H9 (cell line): ENCODE data around the gene LAGE3. TPM values are rescaled to one million over a fixed set of nuclear protein-coding genes. Genes with fewer than 3 reads are reported as not detected.

Experiments used
- DNase-seq: peaks from one replicate; pipeline ENCODE4 v3.0.0-alpha.2; 2017
- H2AFZ ChIP-seq: one replicate; pipeline ENCODE4 v1.6.1; 2013; ENCODE audit warnings: mild to moderate bottlenecking, low read length, control low read depth, moderate library complexity
- H2AK5ac ChIP-seq: 2 replicates; pipeline ENCODE4 v1.6.1; 2013; ENCODE audit warnings: low read length, control low read depth, mixed read lengths; ENCODE audit not compliant: insufficient read length
- H2BK120ac ChIP-seq: one replicate; pipeline ENCODE4 v1.6.1; 2013; ENCODE audit warnings: low read depth, mild to moderate bottlenecking, low read length, control low read depth, inconsistent platforms; ENCODE audit not compliant: poor library complexity, severe bottlenecking
- H2BK12ac ChIP-seq: 2 replicates; pipeline ENCODE4 v1.6.1; 2013; ENCODE audit warnings: low read length, control low read depth, mixed read lengths, low read depth; ENCODE audit not compliant: insufficient read length
- H2BK15ac ChIP-seq: 2 replicates; pipeline ENCODE4 v1.6.1; 2013; ENCODE audit warnings: low read depth, low read length, control low read depth
- H2BK20ac ChIP-seq: one replicate; pipeline ENCODE4 v1.6.1; 2013; ENCODE audit warnings: low read depth, mild to moderate bottlenecking, low read length, control low read depth, inconsistent platforms; ENCODE audit not compliant: poor library complexity, severe bottlenecking
- H2BK5ac ChIP-seq: 2 replicates; pipeline ENCODE4 v1.6.1; 2013; ENCODE audit warnings: low read length, control low read depth, mixed read lengths; ENCODE audit not compliant: insufficient read length
- H3K14ac ChIP-seq: 2 replicates; pipeline ENCODE4 v1.6.1; 2013; ENCODE audit warnings: low read length, control low read depth; ENCODE audit not compliant: insufficient read depth
- H3K18ac ChIP-seq: 2 replicates; pipeline ENCODE4 v1.6.1; 2013; ENCODE audit warnings: low read depth, mild to moderate bottlenecking, mixed read lengths, low read length, control low read depth; ENCODE audit not compliant: insufficient read length
- H3K23ac ChIP-seq: 2 replicates; pipeline ENCODE4 v1.6.1; 2013; ENCODE audit warnings: low read length, control low read depth, mixed read lengths, low read depth; ENCODE audit not compliant: insufficient read length
- H3K23me2 ChIP-seq: 2 replicates; pipeline ENCODE4 v1.6.1; 2013; ENCODE audit warnings: low read depth, mild to moderate bottlenecking, mixed read lengths, low read length, control low read depth; ENCODE audit not compliant: insufficient read length, poor library complexity, severe bottlenecking
- H3K27ac ChIP-seq: 2 replicates; pipeline ENCODE4 v1.5.1; 2013; ENCODE audit warnings: low read length, control low read depth, mixed read lengths, low read depth; ENCODE audit not compliant: insufficient read length
- H3K27me3 ChIP-seq: 2 replicates; pipeline ENCODE4 v1.6.1; 2013; ENCODE audit warnings: low read length, control low read depth, inconsistent platforms; ENCODE audit not compliant: insufficient read depth
- H3K4ac ChIP-seq: 2 replicates; pipeline ENCODE4 v1.6.1; 2013; ENCODE audit warnings: low read depth, mild to moderate bottlenecking, control low read depth, inconsistent platforms, low read length, moderate library complexity
- H3K4me1 ChIP-seq: 2 replicates; pipeline ENCODE4 v1.6.1; 2013; ENCODE audit warnings: low read length, control low read depth, inconsistent platforms; ENCODE audit not compliant: insufficient read depth
- H3K4me2 ChIP-seq: 2 replicates; pipeline ENCODE4 v1.6.1; 2013; ENCODE audit warnings: low read length, control low read depth, mixed read lengths; ENCODE audit not compliant: insufficient read length, insufficient read depth
- H3K56ac ChIP-seq: 2 replicates; pipeline ENCODE4 v1.6.1; 2013; ENCODE audit warnings: low read depth, mild to moderate bottlenecking, mixed read lengths, low read length, control low read depth; ENCODE audit not compliant: insufficient read length
- H3K79me1 ChIP-seq: 2 replicates; pipeline ENCODE4 v1.6.1; 2013; ENCODE audit warnings: low read depth, mild to moderate bottlenecking, moderate library complexity, low read length, control low read depth, inconsistent platforms; ENCODE audit not compliant: insufficient read depth, poor library complexity, severe bottlenecking
- H3K79me2 ChIP-seq: 2 replicates; pipeline ENCODE4 v1.6.1; 2013; ENCODE audit warnings: low read length, control low read depth, inconsistent platforms; ENCODE audit not compliant: insufficient read depth
- H3K9ac ChIP-seq: 2 replicates; pipeline ENCODE4 v1.6.1; 2013; ENCODE audit warnings: low read length, control low read depth, mixed read lengths; ENCODE audit not compliant: insufficient read length; ENCODE audit errors: extremely low read depth
- H3K9me3 ChIP-seq: one replicate; pipeline ENCODE4 v1.6.1; 2013; ENCODE audit warnings: low read depth, low read length, inconsistent platforms; ENCODE audit not compliant: control insufficient read depth
- H3T11ph ChIP-seq: one replicate; pipeline ENCODE4 v1.6.1; 2013; ENCODE audit warnings: mild to moderate bottlenecking, low read length, control low read depth, inconsistent platforms
- H4K20me1 ChIP-seq: one replicate; pipeline ENCODE4 v1.6.1; 2013; ENCODE audit not compliant: control insufficient read depth, insufficient read length, insufficient read depth
- H4K5ac ChIP-seq: 2 replicates; pipeline ENCODE4 v1.6.1; 2013; ENCODE audit warnings: low read depth, mild to moderate bottlenecking, mixed read lengths, low read length, control low read depth; ENCODE audit not compliant: insufficient read length
- H4K8ac ChIP-seq: replicated peaks from 2 replicates; pipeline ENCODE4 v1.6.1; 2013; ENCODE audit warnings: low read length, control low read depth, mixed read lengths, low read depth; ENCODE audit not compliant: insufficient read length
- H4K91ac ChIP-seq: 2 replicates; pipeline ENCODE4 v1.6.1; 2013; ENCODE audit warnings: low read depth, mild to moderate bottlenecking, moderate library complexity, mixed read lengths, low read length, control low read depth; ENCODE audit not compliant: insufficient read length
- H3K27ac Mint-ChIP-seq, 3 experiments: 2 replicates in 2 of 3; 3 replicates in 1 of 3; pipeline ENCODE4 v1.8.0; 2020 to 2021; ENCODE audit warnings: mixed read lengths in 3 of 3, mild to moderate bottlenecking in 1 of 3, moderate library complexity in 1 of 3
- H3K27me3 Mint-ChIP-seq: 2 replicates; pipeline ENCODE4 v1.8.0; 2021; ENCODE audit warnings: low read depth, mild to moderate bottlenecking, moderate library complexity, mixed read lengths
- H3K36me3 Mint-ChIP-seq, 3 experiments: 2 replicates in 2 of 3; 3 replicates in 1 of 3; pipeline ENCODE4 v1.8.0; 2020 to 2021; ENCODE audit warnings: low read depth in 3 of 3, mixed read lengths in 3 of 3; ENCODE audit not compliant: insufficient read depth in 1 of 3
- H3K4me1 Mint-ChIP-seq, 2 experiments: 2 replicates each; pipeline ENCODE4 v1.8.0; 2020; ENCODE audit warnings: mixed read lengths in 2 of 2
- H3K4me3 Mint-ChIP-seq, 2 experiments: 2 replicates in 1 of 2; 3 replicates in 1 of 2; pipeline ENCODE4 v1.8.0; 2020 to 2021; ENCODE audit warnings: mild to moderate bottlenecking in 2 of 2, mixed read lengths in 2 of 2, moderate library complexity in 1 of 2
- H3K9me3 Mint-ChIP-seq, 2 experiments: 2 replicates in 1 of 2; 3 replicates in 1 of 2; pipeline ENCODE4 v1.8.0; 2020; ENCODE audit warnings: mild to moderate bottlenecking in 2 of 2, mixed read lengths in 2 of 2, moderate library complexity in 1 of 2
- CTCF ChIP-seq: fragments of 200-600 bp; sonication (generic); conservative IDR thresholded peaks from 3 replicates; pipeline ENCODE4 v1.8.0; 2021; ENCODE audit warnings: antibody characterized with exemption, mild to moderate bottlenecking
- WGBS: extraction: QIAGEN DNeasy Blood & Tissue Kit; methylation state at CpG from one replicate; pipeline ENCODE4 v1.1.7; 2013; ENCODE audit warnings: missing lambda C conversion rate, low lambda C conversion rate, mixed read lengths; ENCODE audit not compliant: insufficient read length; ENCODE audit errors: extremely low coverage; 5-methylcytosine and 5-hydroxymethylcytosine counted together
- total RNA-seq: library from RNA; stranded (reverse); gene quantifications from 2 replicates; pipeline ENCODE4 v1.2.1, GENCODE V29; 2021

Gene LAGE3
- total RNA-seq, 1 experiment from 2014 or later: 32.5 TPM

DNA sequence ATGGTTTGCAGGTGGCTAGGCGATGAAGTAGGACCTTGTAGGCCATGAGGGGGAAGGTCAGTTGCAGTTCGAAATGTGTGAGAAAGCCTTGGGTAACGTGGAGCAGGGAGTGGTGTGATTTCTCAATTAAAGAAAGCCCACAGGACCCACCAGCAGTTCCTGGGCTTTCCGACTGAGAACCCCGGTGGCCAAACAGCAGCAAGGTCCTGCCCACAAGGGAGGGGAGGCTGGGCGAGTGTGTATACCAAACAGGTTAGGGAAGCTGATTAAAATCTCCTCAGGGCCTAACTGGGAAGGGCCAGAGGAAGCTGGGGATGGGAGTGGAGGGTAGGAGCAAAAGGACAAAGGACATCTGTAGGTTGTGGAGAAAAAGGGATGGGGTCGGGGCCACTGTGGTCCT, 48.2 kb downstream of the LAGE3 start:
- no peak overlapping the region for H3K4ac ChIP-seq
- H2BK5ac ChIP-seq: no peak overlapping the region
- H4K20me1 ChIP-seq: no peaks in the 10 kb centered on the region
- no peak overlapping the region for H3K27ac ChIP-seq
- H4K5ac ChIP-seq: no peak overlapping the region
- H2BK120ac ChIP-seq: no peak overlapping the region
- no peaks in the 10 kb centered on the region for H3K79me1 ChIP-seq
- H3K9ac ChIP-seq: no peak overlapping the region
- H2AFZ ChIP-seq: no peak overlapping the region
- H3K14ac ChIP-seq: no peak overlapping the region
- H4K8ac ChIP-seq: no peak overlapping the region
- peaks cover 39% of the 10 kb centered on the region for H3K9me3 ChIP-seq
- TF ChIP-seq CTCF: no peak
- peaks cover 15 to 50% (median 39%) of the 10 kb centered on the region in 3 experiments for H3K36me3 Mint-ChIP-seq
- no peaks in the 10 kb centered on the region for H3K4me1 ChIP-seq
- no CpG with 5 or more reads among the region's 7 CpGs for WGBS
- no peak overlapping the region for H2AK5ac ChIP-seq
- peak overlapping the region in 1 of 3 experiments; percentile 30; a peak in 2 of 7 replicates for H3K27ac Mint-ChIP-seq
- no peaks in the 10 kb centered on the region for H3K27me3 ChIP-seq
- H3K9me3 Mint-ChIP-seq: peaks cover 72 to 82% of the 10 kb centered on the region in 2 experiments
- peaks cover 7 to 22% of the 10 kb centered on the region in 2 experiments for H3K4me1 Mint-ChIP-seq
- no peaks in the 10 kb centered on the region for H3K79me2 ChIP-seq
- H4K91ac ChIP-seq: no peak overlapping the region
- no peak overlapping the region for H3T11ph ChIP-seq
- no peak for DNase-seq
- H3K4me3 Mint-ChIP-seq: peak overlapping the region; percentile 5 to 53; a peak in 3 of 5 replicates
- no peak overlapping the region for H3K4me2 ChIP-seq
- no peak overlapping the region for H3K56ac ChIP-seq
- no peak overlapping the region for H3K23ac ChIP-seq
- no peak overlapping the region for H2BK12ac ChIP-seq
- H2BK15ac ChIP-seq: no peak overlapping the region
- H3K27me3 Mint-ChIP-seq: no peaks in the 10 kb centered on the region
- no peaks in the 10 kb centered on the region for H3K23me2 ChIP-seq
- no peak overlapping the region for H2BK20ac ChIP-seq
- H3K18ac ChIP-seq: no peak overlapping the region
